ENCODE results near the gene FOLR3. TPM values are rescaled to one million over a fixed set of nuclear protein-coding genes. Genes with fewer than 3 reads are reported as not detected.

FOLR3 gene
- total and polyA plus RNA-seq, 9 of the 15 experiments (the other 6 are each of a cell fraction or from before 2014, with no cell fraction given) = not detected

DNA sequence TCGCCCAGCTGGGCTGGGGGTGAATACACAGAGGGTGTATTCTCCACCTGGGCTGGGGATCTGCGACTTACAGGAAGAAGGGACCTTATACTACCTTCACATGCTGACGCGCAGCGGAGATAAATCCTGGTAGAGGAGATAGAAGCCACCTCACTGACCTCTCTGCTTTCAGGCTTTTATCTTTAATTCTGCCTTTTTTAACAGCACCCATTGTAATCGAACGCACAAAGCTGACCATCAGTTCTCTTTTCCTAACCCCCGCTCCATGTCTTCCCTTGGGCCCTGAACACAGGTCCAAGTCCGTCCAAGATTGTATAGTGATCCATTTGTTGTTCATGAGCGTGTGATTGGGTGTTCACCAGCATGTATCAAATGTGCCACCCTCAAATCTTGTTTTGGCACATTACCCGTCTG is 31.8 kb upstream of the FOLR3 start (continued):
- TF ChIP-seq ZNF644 (tag; IDR thresholded peaks at IDR 0.05; ENCODE audit: low read depth) (0 out of 2 replicates have a peak, but pooled peaks have one; percentile 14), ILK (tag; IDR thresholded peaks at IDR 0.05; ENCODE audit: borderline replicate concordance, low read depth) (no peak), DNMT1 (IDR thresholded peaks at IDR 0.05) (no peak), NFYB (IDR thresholded peaks at IDR 0.05; ENCODE audit: extremely low read depth, insufficient read length) (no peak), CBFB (CRISPR knock-in tag; IDR thresholded peaks at IDR 0.05) (peak; percentile 9; the same call in 1 of the 2 replicates), GTF2F1 (IDR thresholded peaks at IDR 0.05; ENCODE audit: low read depth, low read length) (0 out of 2 replicates have a peak, but pooled peaks have one; percentile 4), SAFB (IDR thresholded peaks at IDR 0.05; ENCODE audit: borderline replicate concordance, low read depth, low read length) (no peak), ETV6 (IDR thresholded peaks at IDR 0.05; ENCODE audit: borderline replicate concordance in 1 of 2, low read depth in 2 of 2, low read length in 1 of 2) (no peak), ETV6 (CRISPR knock-in tag; IDR thresholded peaks at IDR 0.05; ENCODE audit: borderline replicate concordance) (no peak), PHB (CRISPR knock-in tag; IDR thresholded peaks at IDR 0.05) (no peak), ZNF197 (CRISPR knock-in tag; IDR thresholded peaks at IDR 0.05; ENCODE audit: low read depth) (no peak), ZNF347 (CRISPR knock-in tag; IDR thresholded peaks at IDR 0.05; ENCODE audit: low read depth) (no peak), ZNF444 (CRISPR knock-in tag; IDR thresholded peaks at IDR 0.05) (no peak), TAF15 (IDR thresholded peaks at IDR 0.05; ENCODE audit: low read depth, low read length) (no peak), EHMT2 (IDR thresholded peaks at IDR 0.05) (peak; percentile 6; the same call in 1 of the 2 replicates), POLR2H (tag; IDR thresholded peaks at IDR 0.05; ENCODE audit: low read depth) (no peak), ZNF79 (CRISPR knock-in tag; IDR thresholded peaks at IDR 0.05; ENCODE audit: low read depth) (no peak), E2F3 (CRISPR knock-in tag; IDR thresholded peaks at IDR 0.05) (no peak), TAF9B (IDR thresholded peaks at IDR 0.05; ENCODE audit: partially characterized antibody) (no peak), CBX1 (IDR thresholded peaks at IDR 0.05; ENCODE audit: low read depth) (no peak), ZNF274 (IDR thresholded peaks at IDR 0.05; ENCODE audit: borderline replicate concordance, low read depth, low read length) (no peak)
- TF ChIP-seq, protein P1, sequence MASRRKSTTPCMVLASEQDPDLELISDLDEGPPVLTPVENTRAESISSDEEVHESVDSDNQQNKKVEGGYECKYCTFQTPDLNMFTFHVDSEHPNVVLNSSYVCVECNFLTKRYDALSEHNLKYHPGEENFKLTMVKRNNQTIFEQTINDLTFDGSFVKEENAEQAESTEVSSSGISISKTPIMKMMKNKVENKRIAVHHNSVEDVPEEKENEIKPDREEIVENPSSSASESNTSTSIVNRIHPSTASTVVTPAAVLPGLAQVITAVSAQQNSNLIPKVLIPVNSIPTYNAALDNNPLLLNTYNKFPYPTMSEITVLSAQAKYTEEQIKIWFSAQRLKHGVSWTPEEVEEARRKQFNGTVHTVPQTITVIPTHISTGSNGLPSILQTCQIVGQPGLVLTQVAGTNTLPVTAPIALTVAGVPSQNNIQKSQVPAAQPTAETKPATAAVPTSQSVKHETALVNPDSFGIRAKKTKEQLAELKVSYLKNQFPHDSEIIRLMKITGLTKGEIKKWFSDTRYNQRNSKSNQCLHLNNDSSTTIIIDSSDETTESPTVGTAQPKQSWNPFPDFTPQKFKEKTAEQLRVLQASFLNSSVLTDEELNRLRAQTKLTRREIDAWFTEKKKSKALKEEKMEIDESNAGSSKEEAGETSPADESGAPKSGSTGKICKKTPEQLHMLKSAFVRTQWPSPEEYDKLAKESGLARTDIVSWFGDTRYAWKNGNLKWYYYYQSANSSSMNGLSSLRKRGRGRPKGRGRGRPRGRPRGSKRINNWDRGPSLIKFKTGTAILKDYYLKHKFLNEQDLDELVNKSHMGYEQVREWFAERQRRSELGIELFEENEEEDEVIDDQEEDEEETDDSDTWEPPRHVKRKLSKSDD (conservative IDR thresholded peaks at IDR 0.05; ENCODE audit: low read length) = no peak
- TF ChIP-seq, protein P2, sequence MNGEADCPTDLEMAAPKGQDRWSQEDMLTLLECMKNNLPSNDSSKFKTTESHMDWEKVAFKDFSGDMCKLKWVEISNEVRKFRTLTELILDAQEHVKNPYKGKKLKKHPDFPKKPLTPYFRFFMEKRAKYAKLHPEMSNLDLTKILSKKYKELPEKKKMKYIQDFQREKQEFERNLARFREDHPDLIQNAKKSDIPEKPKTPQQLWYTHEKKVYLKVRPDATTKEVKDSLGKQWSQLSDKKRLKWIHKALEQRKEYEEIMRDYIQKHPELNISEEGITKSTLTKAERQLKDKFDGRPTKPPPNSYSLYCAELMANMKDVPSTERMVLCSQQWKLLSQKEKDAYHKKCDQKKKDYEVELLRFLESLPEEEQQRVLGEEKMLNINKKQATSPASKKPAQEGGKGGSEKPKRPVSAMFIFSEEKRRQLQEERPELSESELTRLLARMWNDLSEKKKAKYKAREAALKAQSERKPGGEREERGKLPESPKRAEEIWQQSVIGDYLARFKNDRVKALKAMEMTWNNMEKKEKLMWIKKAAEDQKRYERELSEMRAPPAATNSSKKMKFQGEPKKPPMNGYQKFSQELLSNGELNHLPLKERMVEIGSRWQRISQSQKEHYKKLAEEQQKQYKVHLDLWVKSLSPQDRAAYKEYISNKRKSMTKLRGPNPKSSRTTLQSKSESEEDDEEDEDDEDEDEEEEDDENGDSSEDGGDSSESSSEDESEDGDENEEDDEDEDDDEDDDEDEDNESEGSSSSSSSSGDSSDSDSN (IDR thresholded peaks at IDR 0.05; ENCODE audit: borderline replicate concordance in 1 of 2, low read depth in 2 of 2, low read length in 2 of 2) = no peak
- TF ChIP-seq, protein P3, sequence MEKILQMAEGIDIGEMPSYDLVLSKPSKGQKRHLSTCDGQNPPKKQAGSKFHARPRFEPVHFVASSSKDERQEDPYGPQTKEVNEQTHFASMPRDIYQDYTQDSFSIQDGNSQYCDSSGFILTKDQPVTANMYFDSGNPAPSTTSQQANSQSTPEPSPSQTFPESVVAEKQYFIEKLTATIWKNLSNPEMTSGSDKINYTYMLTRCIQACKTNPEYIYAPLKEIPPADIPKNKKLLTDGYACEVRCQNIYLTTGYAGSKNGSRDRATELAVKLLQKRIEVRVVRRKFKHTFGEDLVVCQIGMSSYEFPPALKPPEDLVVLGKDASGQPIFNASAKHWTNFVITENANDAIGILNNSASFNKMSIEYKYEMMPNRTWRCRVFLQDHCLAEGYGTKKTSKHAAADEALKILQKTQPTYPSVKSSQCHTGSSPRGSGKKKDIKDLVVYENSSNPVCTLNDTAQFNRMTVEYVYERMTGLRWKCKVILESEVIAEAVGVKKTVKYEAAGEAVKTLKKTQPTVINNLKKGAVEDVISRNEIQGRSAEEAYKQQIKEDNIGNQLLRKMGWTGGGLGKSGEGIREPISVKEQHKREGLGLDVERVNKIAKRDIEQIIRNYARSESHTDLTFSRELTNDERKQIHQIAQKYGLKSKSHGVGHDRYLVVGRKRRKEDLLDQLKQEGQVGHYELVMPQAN (IDR thresholded peaks at IDR 0.05; ENCODE audit: borderline replicate concordance) = no peak
